B cell (primary cell): Measurements from ENCODE around the gene ELMO3. TPM values are rescaled to one million over a fixed set of nuclear protein-coding genes. Genes with fewer than 3 reads are reported as not detected.

Experiments
- ATAC-seq: fragments of 200-7000 bp; cut with Tn5 transposase; one replicate; pipeline ENCODE4 v1.10.0; 2021; ENCODE audit warnings: low read depth, mild to moderate bottlenecking, moderate number of reproducible peaks, moderate library complexity
- CTCF ChIA-PET: fragments of 350-600 bp; sonication (Branson Sonifier 250); formaldehyde crosslinking; loops from one replicate; lab custom pipeline; 2021; ENCODE audit warnings: antibody characterized with exemption, inconsistent platforms; lab: Charles Lee
- POLR2A ChIA-PET: fragments of 350-600 bp; sonication (Branson Sonifier 250); formaldehyde crosslinking; loops from one replicate; lab custom pipeline; 2021; ENCODE audit warnings: antibody characterized with exemption; lab: Charles Lee
- DNase-seq: peaks from one replicate; pipeline ENCODE4 v3.0.0; 2013
- H2AFZ ChIP-seq: 2 replicates; pipeline ENCODE4 v1.6.1; 2012; ENCODE audit warnings: mild to moderate bottlenecking, low read depth, low read length; ENCODE audit not compliant: insufficient read depth, poor library complexity, severe bottlenecking
- H3K27ac ChIP-seq, 2 donors: 1 replicate in 1 of 2; 2 replicates in 1 of 2; pipeline ENCODE4 v1.5.1; 2012 to 2013; ENCODE audit warnings: low read length in 2 of 2, mild to moderate bottlenecking in 2 of 2, moderate library complexity in 1 of 2
- H3K27me3 ChIP-seq, 4 experiments: fragments of 200-600 bp in 1 of 4; sonication (generic) in 1 of 4; replicated peaks in 1 of 4; 1 replicate in 2 of 4; 2 replicates in 2 of 4; pipeline versions ENCODE4 v1.6.1 to v1.7.0; 2013 to 2016; ENCODE audit warnings: low read length in 3 of 4, mild to moderate bottlenecking in 2 of 4, mixed read lengths in 1 of 4, moderate library complexity in 1 of 4; ENCODE audit not compliant: insufficient read depth in 4 of 4, control insufficient read depth in 3 of 4; ENCODE audit errors: control extremely low read depth in 1 of 4
- H3K36me3 ChIP-seq, 2 experiments: replicated peaks in 1 of 2; 1 replicate in 1 of 2; 2 replicates in 1 of 2; pipeline versions ENCODE4 v1.6.1 to v1.7.1; 2013; ENCODE audit warnings: low read length in 1 of 2; ENCODE audit not compliant: insufficient read depth in 2 of 2, control insufficient read depth in 1 of 2; ENCODE audit errors: control extremely low read depth in 1 of 2, extremely low read depth in 1 of 2
- H3K4me1 ChIP-seq, 2 donors: fragments of 200-600 bp in 1 of 2; sonication (generic) in 1 of 2; 1 replicate in 1 of 2; 2 replicates in 1 of 2; pipeline versions ENCODE4 v1.5.1 to v1.6.1; 2013 to 2017; ENCODE audit warnings: low read length in 2 of 2; ENCODE audit not compliant: control insufficient read depth in 2 of 2, insufficient read depth in 2 of 2
- H3K4me2 ChIP-seq: replicated peaks from 2 replicates; pipeline ENCODE3; 2012; ENCODE audit warnings: mild to moderate bottlenecking, low read depth, low read length; ENCODE audit not compliant: poor library complexity, severe bottlenecking
- H3K4me3 ChIP-seq, 5 experiments: fragments of 200-600 bp in 1 of 5; sonication (generic) in 1 of 5; 1 replicate in 3 of 5; 2 replicates in 2 of 5; pipeline versions ENCODE4 v1.5.1 to v1.7.0; 2011 to 2016; ENCODE audit warnings: low read length in 4 of 5, mild to moderate bottlenecking in 4 of 5, low read depth in 2 of 5, control low read depth in 1 of 5, moderate library complexity in 1 of 5; ENCODE audit not compliant: insufficient read depth in 1 of 5; ENCODE audit errors: control extremely low read depth in 1 of 5, extremely low read depth in 1 of 5
- H3K79me2 ChIP-seq: fragments of 200-600 bp; sonication (generic); one replicate; pipeline ENCODE4 v1.6.0; 2016; ENCODE audit warnings: low read length; ENCODE audit not compliant: control insufficient read depth, insufficient read depth
- H3K9ac ChIP-seq: fragments of 200-600 bp; sonication (generic); 2 replicates; pipeline ENCODE4 v1.6.1; 2017; ENCODE audit warnings: mild to moderate bottlenecking, low read length, moderate library complexity
- H3K9me3 ChIP-seq, 3 donors: one replicate each; pipeline versions ENCODE4 v1.6.1 to v1.7.1; 2013; ENCODE audit warnings: low read length in 2 of 3; ENCODE audit not compliant: control insufficient read depth in 2 of 3, insufficient read depth in 1 of 3; ENCODE audit errors: control extremely low read depth in 1 of 3
- H4K20me1 ChIP-seq: 2 replicates; pipeline ENCODE4 v1.6.0; 2012; ENCODE audit warnings: mild to moderate bottlenecking, low read length; ENCODE audit not compliant: insufficient read depth, control insufficient read depth, poor library complexity, severe bottlenecking
- H3K27ac Mint-ChIP-seq: one replicate; pipeline ENCODE4 v1.8.0; 2021; ENCODE audit warnings: mixed read lengths
- H3K27me3 Mint-ChIP-seq: one replicate; pipeline ENCODE4 v1.8.0; 2021; ENCODE audit warnings: mixed read lengths
- H3K4me1 Mint-ChIP-seq: one replicate; pipeline ENCODE4 v1.8.0; 2021; ENCODE audit warnings: mixed read lengths
- H3K4me3 Mint-ChIP-seq: one replicate; pipeline ENCODE4 v1.8.0; 2021; ENCODE audit warnings: mixed read lengths
- H3K9me3 Mint-ChIP-seq: one replicate; pipeline ENCODE4 v1.8.0; 2022; ENCODE audit warnings: mixed read lengths; ENCODE audit not compliant: insufficient read depth
- EZH2 ChIP-seq: IDR thresholded peaks from 2 replicates; pipeline ENCODE4 v1.6.1; 2012; ENCODE audit warnings: borderline replicate concordance, low read depth, mild to moderate bottlenecking, moderate library complexity, low read length; ENCODE audit not compliant: insufficient read depth, poor library complexity, severe bottlenecking
- WGBS: methylation state at CpG from one replicate; pipeline ENCODE4 v1.1.5; 2013; ENCODE audit warnings: missing lambda C conversion rate; ENCODE audit not compliant: insufficient coverage; 5-methylcytosine and 5-hydroxymethylcytosine counted together
- intact Hi-C: fragments of 100-400 bp; cut with micrococcal nuclease; formaldehyde crosslinking; loops from one replicate; pipeline ENCODE4 v1.10.0; 2022
- polyA plus RNA-seq: library from polyadenylated mRNA; depleted of rRNA; stranded (reverse); fragments of >200 nt; gene quantifications from 2 replicates; pipeline ENCODE4 v1.2.3, GENCODE V29; 2012
- total RNA-seq, 2 donors: library from RNA; stranded (reverse); fragments of 120-200 nt in 1 of 2; gene quantifications; 1 replicate in 1 of 2; 2 replicates in 1 of 2; pipeline versions ENCODE4 v1.2.3 to v1.2.4, GENCODE V29; 2013 to 2022
- TF ChIP-seq, protein P1 (sequence below): fragments of 200-600 bp; IDR thresholded peaks from one replicate; pipeline ENCODE4 v1.8.0; 2022; ENCODE audit warnings: antibody characterized with exemption, mild to moderate bottlenecking

The ELMO3 gene
- total and polyA plus RNA-seq, 2 donors (not counting 1 experiment from before 2014, with no cell fraction given), result 9.1 to 9.6 TPM

DNA sequence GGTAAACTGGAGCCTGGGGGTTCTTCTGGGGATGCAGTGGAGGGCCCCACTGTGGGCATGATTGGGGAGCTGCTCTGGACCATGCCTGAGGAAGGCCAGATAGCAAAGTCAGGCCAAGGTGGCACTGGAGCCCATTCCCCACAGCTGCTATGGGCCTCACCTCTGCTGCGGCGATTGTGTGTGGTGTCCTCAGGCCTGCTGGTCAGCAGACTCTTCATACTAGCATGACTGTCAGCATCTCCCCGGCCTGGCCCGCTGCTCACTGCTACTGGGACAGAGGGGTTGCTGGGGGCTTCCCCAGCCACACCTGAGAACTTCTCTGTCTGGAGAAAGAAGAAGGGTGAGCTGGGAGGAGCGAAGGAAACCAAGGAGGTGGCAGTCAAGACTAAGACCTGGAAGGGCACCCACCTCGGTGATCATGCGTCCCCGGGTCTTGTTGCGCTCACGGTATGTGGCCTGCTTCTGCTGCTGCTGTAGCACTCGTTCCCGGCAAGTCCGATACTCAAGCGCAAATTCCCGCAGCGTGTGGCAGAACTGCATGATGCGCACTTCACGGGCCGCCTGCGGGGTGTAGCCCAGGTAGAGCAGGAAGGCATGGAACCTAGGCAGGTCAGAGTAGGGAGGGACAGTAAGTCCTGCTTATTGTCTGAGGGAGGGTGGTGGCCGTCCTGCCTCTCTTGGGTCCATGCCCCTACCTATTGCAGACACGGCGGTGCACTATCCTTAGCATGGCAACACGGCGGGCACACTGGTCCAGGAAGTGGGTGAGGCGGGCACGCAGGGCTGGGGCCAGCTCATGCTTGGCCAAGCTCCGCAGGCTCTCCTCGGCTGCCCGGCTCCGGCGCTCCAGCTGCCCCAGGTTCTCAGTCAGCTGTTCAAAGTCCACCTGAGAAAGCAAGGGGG, 31.2 kb downstream of the ELMO3 start:
- 96% methylated on average over 32 of the region's 32 CpGs for WGBS
- Mint-ChIP-seq H3K4me3 (peak overlapping the region; percentile 19), H3K4me1 (peaks cover 28% of the 10 kb centered on the region), H3K27me3 (no peaks in the 10 kb centered on the region), H3K9me3 (no peaks in the 10 kb centered on the region), H3K27ac (no peak overlapping the region)
- ATAC-seq (no peak), DNase-seq (no peak)
- Histone ChIP-seq H3K4me1 (peaks cover 15 to 22% of the 10 kb centered on the region in 2 donors), H4K20me1 (peaks cover 19% of the 10 kb centered on the region), H3K9me3 (no peaks in the 10 kb centered on the region), H3K27me3 (no peaks in the 10 kb centered on the region), H3K4me3 (no peak overlapping the region), H3K27ac (no peak overlapping the region), H3K4me2 (no peak overlapping the region), H2AFZ (no peak overlapping the region), H3K79me2 (peaks cover 17% of the 10 kb centered on the region), H3K9ac (no peak overlapping the region), H3K36me3 (peaks cover 0 to 41% of the 10 kb centered on the region in 2 experiments)
- CTCF ChIA-PET, result interaction anchor here (2.5 kb wide), 1 partner anchor 15 kb away, joined by 9 read pairs; no protein-coding TSS in a partner anchor
- POLR2A ChIA-PET, result no interaction called here
- TF ChIP-seq, protein P1, sequence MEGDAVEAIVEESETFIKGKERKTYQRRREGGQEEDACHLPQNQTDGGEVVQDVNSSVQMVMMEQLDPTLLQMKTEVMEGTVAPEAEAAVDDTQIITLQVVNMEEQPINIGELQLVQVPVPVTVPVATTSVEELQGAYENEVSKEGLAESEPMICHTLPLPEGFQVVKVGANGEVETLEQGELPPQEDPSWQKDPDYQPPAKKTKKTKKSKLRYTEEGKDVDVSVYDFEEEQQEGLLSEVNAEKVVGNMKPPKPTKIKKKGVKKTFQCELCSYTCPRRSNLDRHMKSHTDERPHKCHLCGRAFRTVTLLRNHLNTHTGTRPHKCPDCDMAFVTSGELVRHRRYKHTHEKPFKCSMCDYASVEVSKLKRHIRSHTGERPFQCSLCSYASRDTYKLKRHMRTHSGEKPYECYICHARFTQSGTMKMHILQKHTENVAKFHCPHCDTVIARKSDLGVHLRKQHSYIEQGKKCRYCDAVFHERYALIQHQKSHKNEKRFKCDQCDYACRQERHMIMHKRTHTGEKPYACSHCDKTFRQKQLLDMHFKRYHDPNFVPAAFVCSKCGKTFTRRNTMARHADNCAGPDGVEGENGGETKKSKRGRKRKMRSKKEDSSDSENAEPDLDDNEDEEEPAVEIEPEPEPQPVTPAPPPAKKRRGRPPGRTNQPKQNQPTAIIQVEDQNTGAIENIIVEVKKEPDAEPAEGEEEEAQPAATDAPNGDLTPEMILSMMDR, result no peak
- TF ChIP-seq EZH2, result no peak
- intact Hi-C loops, result no loop called here
